HG03196 (cell line): Measurements from ENCODE around the gene MTMR6.

Source experiments
- ATAC-seq: cut with Tn5 transposase; IDR thresholded peaks from one replicate; pipeline ENCODE4 v1.9.1; 2021; ENCODE audit not compliant: unreplicated experiment

MTMR6 gene

DNA sequence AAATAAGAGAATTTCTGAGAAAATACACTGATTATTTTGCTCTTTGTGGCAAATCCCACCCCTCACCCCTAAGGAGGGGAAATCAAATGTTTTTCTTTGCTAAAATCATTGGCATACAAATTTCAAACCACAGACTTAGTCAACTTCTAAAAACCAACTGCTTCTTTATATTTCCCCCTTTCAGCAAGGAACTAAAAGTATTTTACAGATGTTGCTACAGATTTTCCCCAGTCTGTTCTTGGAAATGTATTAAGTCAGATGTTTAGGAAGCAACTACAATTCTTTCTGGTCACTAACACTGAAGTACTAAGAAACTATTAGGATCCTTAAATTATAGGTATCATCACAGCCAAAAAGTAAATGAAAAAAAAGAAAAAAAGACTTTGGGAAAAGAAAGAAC is 6.9 kb downstream of the MTMR6 start:
- no peak for ATAC-seq

DNA sequence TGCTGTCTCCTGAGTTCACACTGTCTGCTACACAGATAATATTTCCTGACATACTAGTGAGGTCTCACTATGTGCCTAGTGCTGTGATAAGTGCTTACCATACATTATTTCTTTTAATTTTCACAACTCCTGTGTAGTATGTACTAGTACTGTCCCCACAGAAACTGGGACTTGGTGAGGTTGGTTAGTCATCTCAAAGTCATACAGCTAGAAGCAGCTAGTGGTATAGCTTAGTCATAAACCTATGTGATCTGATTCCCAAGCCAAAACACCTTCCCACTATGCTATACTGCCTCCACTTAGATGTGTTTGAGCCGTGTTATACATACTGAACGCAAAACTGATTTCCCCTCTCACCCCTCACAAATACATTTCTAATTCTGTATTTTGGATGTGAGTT is 10.5 kb downstream of the MTMR6 start:
- ATAC-seq = no peak

DNA sequence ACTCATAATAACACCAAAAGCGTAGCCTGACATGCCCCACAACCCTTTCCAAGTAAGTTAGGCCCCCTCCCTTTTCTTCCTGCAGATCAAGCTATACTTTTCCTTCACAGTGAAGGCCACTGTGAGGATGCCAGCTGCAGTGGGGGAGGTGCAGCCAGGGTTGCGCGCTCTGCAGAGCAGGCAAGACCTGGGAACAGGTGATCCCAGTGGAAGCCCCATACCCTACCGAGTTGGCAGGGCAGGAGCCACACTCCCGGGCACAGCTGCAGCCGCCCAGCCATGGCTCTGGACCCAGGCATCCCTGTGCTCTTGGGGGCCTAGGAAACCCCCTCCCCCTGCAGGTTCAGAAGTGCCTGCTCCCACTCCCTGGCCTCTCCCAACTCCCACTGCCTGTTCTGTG is 18.7 kb downstream of the MTMR6 start:
- ATAC-seq = no peak

DNA sequence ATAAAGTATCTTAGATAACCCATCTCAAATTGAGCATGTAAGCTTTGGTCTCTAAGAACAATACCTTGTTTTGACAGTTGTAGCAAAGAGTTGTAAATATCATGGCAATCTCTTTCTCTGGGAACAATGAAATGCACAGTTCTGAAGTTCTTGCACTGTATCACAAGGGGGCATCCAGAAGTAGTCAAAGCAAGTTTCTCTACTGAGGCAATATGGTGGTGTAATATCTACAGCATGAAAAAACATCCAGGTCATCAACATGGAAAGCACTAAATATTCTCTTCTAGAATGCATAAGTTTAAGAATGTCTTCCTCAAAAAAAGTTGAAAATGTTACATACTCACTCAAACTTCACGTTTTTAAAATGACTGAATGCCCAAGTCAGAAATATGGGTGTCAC is 19.6 kb downstream of the MTMR6 start:
- ATAC-seq = no peak

DNA sequence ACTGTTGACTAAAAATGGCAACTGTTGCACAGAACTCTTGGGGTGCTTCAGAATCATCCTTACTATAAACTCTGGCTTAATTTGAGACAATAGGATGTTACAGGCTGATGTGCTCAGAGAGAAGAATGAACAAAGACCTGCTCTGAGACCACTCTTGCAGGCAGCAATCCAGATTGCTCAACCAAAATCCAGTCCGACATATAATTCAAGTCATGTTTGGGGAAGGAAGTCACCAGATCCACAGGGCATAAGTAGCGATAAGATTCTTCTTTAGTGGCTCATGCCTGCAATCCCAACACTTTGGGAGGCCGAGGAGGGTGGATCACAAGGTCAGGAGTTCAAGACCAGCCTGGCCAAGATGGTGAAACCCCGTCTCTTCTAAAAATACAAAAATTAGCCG is 20.6 kb downstream of the MTMR6 start:
- ATAC-seq = no peak

DNA sequence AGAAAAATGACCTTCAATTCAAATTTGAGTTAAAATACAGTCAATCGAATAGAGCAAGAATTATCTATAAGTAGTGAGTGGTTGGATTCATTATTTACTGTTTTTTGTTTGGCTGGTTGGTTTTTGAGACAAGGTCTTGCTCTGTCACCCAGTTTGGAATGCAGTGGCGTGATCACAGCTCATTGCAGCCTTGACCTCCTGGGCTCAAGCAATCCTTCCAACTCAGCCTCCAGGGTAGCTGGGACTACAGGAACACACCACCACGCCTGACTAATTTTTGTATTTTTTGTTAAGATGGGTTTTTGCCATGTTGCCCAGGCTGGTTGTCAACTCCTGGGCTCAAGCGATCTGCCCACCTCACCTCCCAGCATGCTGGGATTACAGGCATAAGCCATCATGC is 25.0 kb downstream of the MTMR6 start:
- ATAC-seq = no peak

DNA sequence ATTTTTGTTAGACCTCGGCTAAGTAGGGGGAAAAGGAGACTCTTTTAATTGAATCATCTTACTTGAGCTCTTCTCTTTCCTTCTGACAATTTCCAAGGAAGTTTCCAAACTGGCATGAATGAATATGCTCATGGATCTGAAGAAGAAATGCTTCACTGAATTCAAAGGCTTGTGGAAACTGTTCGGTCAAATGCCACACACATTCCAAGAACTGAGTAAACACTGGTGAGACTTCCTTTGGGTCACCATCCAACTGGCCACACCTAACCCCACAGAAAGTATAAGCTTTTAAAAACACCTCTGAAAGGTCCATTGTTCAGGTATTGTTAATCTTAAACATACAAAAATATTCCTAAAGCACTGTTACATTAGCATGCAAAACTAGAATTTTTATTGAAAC is 33.6 kb downstream of the MTMR6 start:
- no peak for ATAC-seq

DNA sequence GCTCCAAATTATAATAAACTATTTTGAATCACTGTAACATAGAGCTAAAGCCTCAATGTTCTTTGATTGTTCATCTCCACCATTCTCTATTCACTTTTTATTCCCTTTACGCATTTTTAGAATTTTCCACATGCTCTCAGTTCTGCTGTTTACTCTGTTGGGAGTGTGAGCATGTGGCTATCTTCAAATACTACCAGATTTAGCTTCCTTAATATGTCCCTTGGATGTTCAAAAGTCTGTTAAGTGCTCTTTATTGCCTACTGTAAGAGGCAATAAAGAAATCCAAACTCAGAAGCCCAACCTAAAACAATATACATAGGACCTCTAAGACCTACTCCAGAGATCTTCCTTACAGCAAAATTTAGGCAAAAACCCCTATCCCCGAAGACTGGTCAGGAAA is 34.5 kb downstream of the MTMR6 start:
- no peak for ATAC-seq

DNA sequence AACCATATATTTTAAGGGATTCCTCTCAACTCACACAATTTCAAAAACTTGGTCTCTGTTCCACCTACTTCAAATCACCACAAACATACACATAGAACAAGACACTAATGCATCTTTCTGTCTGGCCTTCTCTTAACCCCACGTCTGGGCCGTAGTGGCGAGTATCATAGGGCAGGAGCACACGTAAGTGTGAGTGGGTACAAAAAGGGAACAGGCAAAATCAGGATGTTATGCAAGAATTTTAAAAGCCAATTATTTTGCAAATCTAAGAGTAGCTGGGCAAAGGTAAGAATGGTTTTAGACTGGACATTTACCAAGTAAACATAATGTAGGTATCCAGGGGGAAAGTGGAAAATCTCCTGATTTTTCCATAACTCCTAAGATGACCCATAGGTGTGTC is 35.1 kb downstream of the MTMR6 start:
- no peak for ATAC-seq

DNA sequence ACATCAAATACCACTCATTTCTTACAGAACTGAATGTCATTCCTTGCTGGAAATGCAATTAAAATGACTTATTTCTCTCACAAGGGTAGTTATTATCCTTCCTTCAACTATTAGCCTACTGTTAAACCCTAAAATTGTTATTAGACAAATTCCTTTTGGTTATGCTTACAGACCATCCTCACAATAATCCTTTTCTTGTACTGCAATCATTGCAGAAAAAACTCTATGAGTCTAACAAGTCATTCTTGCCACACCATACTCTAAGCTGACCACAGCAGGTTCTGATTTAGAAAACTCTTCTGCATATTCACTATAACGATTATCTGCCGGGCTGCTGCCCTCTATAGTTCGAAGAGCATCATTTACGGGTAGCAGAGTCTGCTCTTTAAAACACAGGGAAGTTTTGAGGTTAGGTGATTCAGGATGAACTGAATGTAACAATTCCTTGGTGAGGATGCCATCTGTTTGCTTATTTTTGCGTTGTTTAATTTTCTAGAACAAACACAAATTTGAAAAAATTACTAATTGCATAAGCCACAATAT is 38.2 kb downstream of the MTMR6 start:
- ATAC-seq = no peak

DNA sequence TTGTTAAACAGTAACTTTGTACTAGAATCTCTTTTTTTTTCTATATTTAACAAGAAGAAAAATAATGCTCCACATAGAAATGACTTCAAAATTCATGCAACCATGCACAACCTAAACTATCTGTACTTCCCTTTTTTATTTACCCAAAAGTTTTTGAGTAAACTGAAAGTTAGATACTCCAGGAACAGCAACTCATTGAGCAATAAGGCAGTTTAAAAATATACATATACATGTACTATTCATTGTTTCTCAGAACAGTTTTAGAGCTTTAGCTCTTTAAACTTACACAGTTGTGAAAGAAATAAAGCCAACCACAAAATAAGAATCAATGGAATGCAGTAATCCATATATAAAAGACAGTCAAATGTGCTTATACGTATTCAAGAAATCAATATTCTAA is 39.2 kb downstream of the MTMR6 start:
- ATAC-seq = no peak

DNA sequence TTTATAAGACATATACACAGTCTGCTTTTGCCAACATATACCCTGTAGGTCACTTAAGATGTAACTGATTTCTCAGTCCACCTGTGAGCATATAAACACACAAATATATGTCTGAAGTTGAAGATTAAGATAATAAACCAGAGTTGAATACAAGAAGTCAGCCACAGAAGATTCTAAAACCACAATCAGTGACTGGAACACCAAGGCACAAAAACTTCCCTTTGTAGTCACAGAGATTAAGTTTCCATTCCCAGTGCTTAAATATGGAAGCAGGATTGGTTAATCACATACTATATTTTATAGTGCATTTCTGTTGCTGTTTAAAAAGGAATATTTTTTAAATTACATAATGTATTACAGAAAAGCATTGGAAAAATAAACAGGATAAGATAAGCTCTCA is 39.9 kb downstream of the MTMR6 start:
- no peak for ATAC-seq

DNA sequence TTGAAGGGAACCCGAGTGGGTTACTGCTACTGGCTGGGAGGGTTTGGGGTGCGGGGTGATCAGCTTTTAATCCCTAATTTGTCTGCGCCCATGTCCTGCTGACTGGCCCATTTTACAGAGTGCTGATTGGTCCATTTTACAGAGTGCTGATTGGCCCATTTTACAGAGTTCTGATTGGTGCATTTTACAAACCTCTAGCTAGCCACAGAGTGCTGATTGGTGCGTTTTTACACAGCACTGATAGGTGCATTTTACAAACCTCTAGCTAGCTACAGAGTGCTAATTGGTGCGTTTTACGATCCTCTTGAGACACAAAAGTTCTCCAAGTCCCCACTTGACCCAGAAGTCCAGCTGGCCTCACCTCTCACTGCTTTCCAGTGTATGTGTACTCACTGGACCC is 43.2 kb downstream of the MTMR6 start:
- ATAC-seq = no peak

DNA sequence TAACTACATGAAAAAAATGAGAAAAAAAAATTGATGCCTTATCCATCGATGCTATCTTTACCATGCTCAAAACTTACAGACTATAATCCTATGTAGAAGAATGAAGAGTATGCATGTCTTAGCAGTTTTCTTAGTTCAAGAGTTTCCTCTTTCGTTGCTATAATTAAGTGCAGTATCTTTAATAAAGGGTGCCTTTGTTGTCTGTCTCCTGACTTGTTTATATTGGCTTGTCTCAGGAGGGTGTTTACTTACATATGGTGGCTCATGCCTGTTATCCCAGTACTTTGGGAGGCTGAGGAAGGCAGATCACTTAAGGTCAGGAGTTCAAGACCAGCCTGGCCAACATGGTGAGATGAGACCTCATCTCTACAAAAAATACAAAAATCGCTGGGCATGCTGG is 44.3 kb downstream of the MTMR6 start:
- no peak for ATAC-seq

DNA sequence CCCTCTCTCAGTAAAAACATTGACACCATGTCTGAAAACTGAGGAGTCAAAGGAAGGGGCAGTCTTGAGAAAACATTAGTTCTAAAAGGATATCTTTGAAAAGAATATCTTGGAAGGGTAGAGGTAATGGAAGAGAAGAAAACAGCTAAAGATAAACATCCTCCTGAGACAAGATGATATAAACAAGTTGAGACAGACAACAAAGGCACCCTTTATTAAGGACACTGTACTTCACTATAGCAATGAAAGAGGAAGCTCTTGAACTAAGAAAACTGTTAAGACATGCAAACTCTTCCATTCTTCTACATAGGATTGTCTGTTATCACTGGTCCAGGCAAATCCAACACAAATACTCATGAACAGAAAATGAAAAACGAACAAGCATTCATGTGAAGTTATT is 46.3 kb downstream of the MTMR6 start:
- ATAC-seq = no peak

DNA sequence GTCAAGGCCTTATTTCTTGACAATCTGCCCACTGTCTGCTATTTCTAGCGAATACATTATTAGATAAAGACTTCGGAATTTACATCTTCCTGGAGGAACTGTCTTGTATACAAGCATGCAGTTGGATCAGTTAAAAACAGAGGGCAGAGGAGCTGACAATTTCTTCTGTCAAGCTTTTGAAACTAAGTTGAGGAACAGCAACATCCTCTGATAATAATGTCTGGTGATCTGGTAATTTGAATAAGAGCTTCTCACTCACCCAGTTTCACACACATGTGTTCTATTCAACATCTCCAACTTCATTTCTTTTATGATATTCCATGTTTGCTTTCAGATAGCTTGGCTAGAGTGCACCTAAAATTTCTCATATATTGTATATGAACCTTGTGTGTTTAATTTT is 50.2 kb downstream of the MTMR6 start:
- no peak for ATAC-seq

DNA sequence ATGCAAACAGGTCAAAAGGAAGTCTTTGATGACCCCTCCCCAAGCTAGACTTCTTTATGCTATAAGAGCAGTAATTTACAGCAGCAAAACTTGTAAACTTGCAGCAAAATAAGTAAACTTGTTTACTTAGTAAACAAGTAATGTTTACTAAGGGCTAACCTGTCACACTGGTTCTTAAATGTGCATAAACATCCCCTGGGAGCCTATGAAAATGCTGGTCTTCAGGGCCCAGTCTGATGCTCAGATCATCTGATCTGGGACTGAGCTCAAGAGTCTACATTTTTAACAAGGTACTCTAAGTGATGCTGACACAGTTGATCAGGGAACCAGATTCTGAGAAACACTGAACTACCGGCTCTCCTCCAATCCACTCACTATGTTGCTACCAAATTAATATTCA is 53.4 kb downstream of the MTMR6 start:
- ATAC-seq = no peak

DNA sequence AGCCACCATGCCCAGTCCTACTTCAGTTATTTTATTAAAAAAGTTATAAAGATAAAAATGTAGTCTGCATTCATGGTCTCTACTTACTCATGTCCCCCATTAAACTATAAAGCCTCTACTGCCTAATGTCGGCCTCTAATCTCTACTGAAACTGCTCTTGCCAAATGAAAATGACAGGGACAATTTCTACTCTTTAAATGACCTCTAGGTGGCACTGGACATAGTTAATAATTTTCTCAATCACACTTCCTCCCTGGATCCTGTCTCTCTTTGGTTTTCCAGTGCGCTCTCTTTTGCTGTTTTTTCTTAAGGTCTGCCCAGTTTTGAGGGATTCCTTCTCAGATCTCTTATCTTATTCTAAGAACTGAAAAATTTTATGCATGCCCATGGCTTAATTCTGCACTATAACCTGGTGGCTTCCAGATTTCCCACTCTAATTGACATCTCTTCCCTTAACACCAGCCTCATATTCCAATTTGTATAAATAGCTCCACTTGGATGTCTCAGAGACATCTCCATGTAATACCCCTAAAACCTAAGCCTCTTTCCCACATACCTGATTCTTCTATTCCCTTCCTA is 54.3 kb downstream of the MTMR6 start:
- ATAC-seq = no peak

DNA sequence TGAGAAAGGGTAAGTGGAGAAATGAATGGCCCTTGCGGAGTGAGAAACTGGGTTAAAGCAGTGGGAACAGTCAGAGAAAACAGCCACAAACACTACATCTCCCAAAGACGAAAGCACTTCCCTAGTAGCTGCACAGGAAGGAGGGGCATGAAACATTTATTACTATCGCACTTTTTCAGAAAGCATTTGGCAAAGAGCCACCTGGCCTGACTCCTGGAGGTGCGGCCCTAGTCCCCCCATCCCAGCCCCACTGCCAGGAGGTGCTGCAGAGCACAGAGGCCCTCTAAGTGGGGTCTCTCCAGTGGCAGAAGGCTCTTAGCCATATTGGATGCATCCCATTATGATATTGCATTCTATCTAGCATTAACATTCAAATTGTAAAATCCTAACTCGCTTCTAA is 55.8 kb downstream of the MTMR6 start:
- no peak for ATAC-seq

DNA sequence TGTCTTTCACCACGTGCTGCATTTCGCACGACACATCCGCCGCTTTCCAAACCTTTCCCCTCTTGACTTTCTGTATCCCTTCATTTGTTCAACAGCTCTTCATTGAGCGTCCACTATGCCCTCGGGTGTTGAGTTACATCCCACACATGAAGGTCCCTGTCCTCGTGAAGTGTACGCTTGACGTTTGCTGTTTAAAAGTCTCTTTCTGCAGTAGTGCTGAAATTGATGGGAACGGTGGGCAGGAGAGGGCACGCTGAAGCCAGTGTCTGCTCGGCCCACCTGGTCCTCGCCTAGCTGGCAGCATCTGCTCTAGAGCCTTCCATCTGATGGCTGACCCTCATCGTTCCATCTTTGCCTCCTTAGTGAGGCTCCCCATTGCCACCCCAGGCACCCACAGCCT is 59.6 kb downstream of the MTMR6 start:
- no peak for ATAC-seq

DNA sequence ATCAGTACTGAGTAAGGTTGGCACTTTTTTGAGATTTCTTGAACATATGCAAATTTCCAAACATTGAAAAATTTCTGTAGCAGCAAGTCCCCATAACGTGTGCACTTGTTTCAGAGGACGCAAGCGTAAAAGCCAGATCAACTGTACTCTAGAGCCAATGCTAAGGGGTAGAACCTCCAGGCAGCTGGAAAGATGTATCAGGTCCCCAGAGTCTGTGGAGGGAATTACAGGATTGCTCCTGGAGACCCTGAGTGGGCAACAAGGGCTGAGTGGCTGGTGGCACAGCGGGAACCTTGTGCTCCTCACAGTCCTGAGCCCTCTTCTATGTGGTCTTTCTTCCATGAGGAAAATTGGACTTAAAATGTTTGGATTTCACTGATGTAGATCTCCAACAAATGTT is 61.3 kb downstream of the MTMR6 start:
- ATAC-seq = no peak

DNA sequence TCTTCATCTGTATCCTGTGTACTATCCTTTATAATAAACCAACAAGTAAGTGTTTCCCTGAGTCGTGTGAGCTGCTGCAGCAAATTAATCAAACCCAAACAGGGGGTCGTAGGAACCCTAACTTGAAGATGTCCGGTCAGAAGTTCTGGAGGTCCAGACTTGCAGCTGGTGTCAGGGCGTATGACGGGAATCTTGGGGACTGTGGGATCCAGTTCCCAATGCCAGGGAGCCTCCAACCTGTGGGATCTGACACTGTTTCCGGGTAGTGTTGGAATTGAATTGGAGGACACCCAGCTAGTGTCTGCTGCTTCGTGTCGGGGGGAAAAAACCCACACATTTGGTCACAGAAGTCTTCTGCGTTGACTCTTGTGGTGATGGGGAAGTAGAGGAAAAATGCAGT is 63.1 kb downstream of the MTMR6 start:
- ATAC-seq = no peak

DNA sequence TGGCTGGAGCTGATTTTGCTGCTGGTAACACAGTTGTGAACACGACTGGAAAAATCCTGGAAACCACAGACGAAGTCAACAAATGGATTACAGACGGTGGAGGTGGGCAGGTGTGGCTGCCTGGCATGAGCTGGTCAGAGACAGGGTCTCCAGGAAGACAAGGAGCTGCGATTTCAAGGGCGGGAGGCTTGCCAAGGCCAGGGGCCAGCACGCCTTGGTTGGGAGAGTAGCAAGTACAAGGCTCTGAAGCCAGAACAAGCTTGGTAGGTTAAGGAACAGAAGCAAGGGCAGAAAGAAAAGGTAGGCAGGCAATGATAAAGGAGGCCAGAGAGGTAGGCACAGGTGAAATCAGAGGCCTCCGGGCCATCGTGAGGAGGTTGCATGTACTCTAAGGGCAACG is 64.5 kb downstream of the MTMR6 start:
- no peak for ATAC-seq

DNA sequence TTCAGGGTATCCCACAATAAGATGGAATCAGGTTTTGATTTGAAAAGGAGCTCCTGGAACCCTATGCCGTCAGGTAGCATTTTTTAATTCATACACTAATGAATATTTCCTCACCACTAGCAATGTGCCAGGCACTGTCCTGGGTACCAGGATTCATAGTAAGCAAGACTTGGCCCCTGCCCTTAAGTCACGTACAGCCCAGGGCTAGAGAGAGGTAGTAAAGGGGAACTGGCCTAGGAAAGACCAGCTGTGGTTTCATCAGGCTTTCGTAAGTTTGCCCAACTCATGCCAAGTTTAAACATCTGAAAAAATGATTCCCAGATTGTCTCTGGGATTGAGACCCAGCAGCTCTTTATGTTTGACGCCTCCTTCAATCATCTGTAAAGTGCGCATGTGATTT is 69.3 kb downstream of the MTMR6 start:
- no peak for ATAC-seq
